GOT3 (cell line): ENCODE results near the gene CGB8.
"Not testable (repeated sequence)": the region's sequence is repeated elsewhere in the genome, so short reads cannot be mapped to it uniquely, and the experiment has no call there.

Experiments
- DNase-seq: peaks from one replicate; lab custom pipeline; 2025; ENCODE audit warnings: mixed read lengths; lab: John Stamatoyannopoulos, UW

Gene CGB8

DNA sequence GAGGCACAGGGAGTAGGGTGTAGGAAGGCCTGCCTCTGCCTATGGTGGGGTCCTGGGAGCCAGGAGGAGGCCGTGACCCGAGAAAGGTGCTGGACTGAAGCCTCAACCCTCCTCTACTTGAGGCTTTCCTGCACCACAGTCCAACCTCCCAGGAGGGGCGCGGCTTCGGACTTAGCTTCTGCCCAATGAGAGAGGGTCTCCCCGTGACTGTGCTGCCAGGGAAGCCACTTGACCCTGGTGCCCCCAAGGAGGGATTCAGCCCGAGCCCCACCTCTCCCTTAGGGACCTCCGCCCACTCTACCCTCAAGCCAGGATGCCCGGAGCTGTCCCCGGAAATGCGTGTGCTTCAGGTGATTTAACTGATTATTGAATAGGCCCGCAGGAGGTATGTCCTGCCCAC is at the start of gene CGB8:
Gene CGB8, minus strand, starts transcription at position 101 of the 400 bp plus-strand sequence. CDS start 372 bp downstream, outside the sequence.
- DNase-seq: not testable (repeated sequence)

DNA sequence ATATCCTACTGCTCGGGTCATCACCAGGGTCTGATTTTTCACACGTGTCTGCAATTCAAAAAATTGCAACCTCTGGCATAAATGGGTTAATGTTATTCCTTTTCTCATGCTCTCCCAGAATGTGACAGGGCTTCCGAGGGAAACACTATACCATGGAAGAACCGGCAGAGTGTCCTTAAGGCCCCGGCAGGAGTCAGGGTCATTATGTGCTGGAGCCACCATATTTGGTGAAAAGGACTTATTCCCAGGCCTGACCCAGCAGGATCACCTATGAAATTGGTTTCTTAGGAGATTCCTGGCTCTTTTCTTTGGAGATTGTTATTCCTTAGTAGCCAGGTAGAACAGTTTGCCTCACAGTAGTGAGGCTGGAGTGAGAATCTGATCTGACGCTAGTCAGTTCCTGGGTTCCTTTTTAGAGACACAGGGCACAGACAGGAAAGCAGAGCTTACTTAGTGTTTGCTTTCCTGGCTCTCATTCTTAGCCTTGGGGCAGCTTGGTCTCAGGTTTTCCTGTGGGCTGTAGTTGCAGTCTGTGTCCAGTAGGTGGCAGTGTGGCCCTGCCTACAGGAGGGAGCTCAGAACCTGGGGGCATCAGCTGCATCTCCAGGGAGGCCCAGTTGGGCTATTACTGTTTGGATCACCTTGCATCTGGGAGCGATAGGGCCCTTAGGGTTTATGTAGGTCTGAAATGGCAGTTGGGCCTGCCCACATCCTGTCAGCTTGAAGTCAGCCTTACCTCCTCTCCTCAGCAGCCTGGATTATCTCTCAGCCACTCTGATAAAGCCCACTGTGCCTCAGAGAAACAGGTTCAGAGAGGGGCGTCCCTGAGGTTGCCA is 48.8 kb upstream of the CGB8 start:
- DNase-seq: peak; percentile 14

DNA sequence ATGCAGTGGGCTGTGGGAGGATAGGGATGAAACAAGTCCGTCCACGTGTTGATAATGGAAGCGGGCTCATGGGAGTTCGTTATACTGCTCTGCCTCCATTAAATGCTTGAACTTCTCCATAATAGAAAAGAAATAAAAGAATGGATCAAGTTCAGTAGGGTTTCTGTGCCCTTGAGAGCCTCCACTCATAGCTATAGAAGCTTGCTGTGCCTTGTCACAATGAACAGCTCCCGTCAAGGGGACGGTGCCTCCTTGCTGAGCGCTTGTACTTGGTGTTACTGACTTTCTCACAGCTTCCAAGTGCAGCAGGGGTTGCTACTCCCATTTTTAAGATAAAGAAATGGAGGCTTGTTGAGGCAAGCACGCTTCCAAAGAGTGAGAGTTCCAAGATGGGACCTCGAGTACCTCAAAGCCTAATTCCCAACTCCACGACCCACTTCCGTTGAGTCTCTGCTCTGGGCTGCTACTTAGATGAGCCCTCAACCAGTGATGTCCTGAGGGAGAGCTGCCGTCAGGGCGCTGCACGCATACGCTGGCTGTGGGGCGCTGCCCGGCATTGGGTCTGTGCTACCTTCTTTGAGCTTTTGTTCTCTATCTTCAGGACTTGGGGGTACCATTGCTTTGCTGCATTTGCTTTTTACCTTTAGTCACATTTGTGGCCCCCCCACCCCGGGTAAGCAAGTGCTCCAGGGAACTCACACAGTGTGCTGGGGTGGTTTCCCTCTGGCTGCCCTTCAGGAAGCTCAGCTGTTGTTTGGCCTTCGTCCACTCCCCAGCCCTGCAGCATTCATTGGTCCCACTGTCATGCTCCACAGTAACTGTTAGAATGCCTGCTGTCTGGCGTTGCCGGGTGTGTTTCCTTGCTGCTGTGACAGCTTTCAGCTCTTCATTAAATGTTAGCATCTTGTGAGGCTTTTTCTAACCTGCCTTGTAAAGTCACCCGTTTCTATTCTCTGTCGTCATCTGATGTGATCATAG is 45.9 kb upstream of the CGB8 start:
- no peak for DNase-seq

DNA sequence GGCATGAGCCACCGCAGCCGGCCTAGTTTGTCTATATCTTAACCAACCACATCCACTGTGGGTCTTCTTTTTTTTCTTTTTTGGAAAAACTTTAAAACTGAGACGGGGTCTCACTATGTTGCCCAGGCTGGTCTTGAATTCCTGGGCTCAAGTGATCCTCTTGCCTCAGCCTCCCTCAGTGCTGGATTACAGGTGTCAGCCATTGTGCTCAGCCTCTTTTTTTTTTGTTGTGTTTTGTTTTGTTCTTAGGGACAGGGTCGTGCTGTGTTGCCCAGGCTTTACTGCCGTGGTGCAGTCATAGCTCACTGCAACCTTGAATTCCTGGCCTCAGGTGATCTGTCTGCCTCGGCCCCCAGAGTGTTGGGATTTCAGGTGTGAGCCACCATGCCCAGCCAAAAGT is 43.8 kb upstream of the CGB8 start:
- no peak for DNase-seq

DNA sequence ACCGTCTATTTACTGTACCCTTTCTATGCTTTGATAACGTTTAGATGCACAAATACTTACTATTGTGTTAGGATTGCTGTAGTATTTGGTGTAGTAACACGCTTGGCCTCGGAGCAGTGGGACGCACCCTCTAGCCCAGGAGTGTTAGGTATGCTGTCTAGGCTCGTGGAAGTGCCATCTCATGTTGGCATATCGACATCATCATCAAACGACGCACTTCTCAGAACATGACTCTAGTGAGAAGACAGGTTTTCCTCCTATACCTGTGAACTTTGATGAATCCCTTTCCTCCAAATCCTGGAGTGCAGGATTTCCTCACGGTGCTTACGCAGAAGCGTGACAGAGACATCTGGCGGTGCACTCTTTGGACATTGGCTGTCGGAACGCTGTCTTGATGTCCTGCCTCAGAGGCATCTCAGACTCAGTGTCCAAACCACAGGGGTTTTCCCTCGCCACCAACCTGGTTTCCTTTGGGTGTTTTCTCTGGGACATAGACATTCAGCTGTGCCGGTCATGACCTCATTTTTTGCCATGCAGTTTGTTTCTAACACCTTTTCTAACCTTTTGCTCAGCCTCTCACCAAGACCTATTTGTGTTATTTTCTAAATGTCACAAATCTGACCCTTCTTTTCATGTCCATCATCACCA is 42.6 kb upstream of the CGB8 start:
- no peak for DNase-seq

- no peak for DNase-seq
Observed at GRCh38 chr19:49086296-49086695, 37.4 kb upstream of the CGB8 start.

DNA sequence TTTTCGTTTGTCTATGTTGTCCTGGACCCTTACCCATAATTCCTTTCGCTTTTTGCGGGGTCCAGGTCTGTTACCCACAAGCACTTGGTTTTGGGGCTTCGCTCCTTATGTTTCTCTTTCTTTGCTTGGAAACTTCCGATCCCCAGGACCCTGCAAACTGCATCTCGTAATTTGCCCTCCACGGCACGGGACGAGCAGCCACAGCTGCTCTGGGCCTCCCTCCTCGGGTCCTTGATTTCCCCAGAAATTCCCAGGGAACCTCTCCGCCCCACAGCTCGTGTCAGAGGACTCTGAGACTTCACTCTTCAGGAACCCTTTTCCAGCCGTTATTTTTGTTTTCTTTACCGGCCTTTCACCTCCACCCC is 36.9 kb upstream of the CGB8 start:
- DNase-seq: no peak

- DNase-seq: peak; percentile 98
Observed at GRCh38 chr19:49085020-49085867, 36.3 kb upstream of the CGB8 start, which contains the start of gene SNRNP70. TSS of gene SNRNP70 (plus strand) at chr19:49085451. CDS start at chr19:49086415, 964 bp downstream.

- no peak for DNase-seq
Observed at GRCh38 chr19:49084206-49085019, 35.5 kb upstream of the CGB8 start.

GRCh38 chr19:49081273-49081672 is 32.4 kb upstream of the CGB8 start:
- no peak for DNase-seq

DNA sequence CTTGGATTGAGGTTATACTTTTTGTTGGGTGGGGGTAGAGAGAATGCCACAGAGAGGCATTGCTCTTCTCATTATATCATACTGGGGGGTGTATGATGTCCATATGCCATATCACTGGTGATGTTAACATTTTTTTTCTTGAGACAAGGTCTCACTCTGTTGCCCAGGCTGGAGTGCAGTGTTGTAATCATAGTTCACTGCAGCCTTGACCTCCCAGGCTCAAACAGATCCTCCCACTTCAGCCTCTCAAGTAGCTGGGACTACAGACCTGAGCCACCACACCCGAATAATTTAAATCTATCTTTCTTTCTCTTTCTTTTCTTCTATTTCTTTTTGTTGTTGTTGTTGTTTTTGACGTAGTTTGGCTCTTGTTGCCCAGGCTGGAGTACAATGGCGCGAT is 31.5 kb upstream of the CGB8 start:
- DNase-seq: no peak

GRCh38 chr19:49074869-49075268 is 26.0 kb upstream of the CGB8 start:
- not testable (repeated sequence) for DNase-seq

DNA sequence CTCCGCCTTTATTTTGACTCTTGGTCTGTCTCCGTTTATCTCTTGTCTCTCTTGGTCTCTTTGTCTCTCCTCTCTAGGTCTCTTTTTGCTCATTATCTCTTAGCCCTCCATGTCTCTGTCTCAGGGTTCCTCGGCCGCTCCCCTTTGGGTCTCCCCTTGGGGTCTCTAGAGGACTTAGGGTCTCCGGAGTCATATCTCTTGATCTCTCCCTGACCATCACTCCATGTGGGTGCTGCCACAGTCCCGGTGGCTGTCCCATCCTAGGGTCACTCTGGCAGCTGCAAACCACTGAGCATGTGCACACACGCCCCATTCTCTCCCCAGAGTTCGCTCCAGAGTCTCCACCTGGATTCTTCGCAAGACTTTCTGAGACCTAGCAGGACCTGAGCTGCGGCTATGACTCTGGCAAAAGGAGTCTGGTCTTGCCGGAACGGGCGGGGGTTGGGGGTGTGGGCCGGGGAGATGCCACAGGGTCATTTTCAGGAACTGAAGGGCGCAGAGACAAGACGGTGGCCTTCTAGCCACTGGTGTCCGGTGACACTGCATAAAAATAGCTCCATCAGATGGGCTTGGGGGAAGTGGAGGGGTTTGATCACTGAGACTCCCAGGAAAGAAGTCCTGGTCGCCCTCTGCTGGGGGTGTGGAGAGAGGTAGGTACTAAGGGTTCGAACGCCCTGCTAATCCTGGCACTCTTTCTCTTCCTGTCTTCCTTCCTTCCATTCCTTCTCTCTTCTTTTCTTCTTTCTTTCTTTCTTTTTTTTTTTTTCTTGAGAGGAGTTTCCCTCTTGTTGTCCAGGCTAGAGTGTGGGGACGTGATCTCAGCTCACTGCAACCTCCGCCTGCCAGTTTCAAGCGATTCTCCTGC is 24.8 kb upstream of the CGB8 start:
- no peak for DNase-seq

- DNase-seq: no peak
Observed at GRCh38 chr19:49071860-49072547, 23.1 kb upstream of the CGB8 start.

GRCh38 chr19:49070416-49070815 is 21.5 kb upstream of the CGB8 start:
- no peak for DNase-seq

GRCh38 chr19:49069026-49069425 is 20.1 kb upstream of the CGB8 start:
- no peak for DNase-seq

DNA sequence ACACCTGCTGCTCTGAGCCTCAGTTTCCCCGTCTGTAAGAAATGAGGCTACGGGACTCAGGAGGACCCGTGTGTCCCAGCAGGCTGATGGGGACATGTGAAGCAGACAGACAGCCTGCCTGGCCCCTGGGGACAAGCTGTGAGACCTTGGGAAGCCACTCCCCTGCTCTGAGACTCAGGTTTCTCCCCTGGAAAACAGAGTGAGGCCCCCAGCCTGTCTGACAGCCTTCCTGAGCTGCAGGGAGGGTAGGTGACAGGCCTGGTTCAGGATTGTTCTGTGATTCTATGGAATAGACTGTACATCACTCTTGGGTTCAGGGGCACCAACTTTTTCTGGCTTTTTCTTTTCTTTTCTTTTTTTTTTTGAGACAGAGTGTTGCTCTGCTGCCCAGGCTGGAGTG is 18.6 kb upstream of the CGB8 start:
- DNase-seq: no peak

DNA sequence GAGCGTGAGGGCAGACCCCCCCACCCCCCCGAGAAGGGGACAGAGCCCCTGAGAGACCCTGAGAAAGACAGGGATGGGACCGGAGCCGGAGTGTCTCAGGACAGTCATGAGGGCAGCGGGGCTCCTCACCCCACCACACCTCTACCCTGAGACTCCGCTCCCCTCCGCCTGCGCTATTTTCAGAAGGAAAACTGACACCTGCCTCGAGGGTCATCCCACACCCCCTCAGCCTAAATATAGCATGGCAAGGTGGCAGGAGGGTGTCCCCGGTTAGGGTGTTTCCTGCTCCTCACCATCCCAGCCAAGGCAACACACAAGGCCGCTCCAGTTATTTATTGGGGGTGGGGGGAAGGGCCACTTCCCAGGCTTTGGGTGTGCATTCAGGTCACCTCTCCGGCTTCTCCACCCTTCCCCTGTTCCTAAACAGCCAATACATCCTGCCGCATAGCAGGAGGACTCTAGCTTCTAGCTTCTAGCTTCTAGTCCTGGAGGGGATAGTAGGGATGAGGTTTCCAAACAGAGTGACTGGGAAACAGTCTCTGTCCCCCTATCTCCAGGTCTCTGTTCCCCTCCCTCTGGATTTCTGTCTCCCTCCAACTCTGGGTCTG is 17.1 kb upstream of the CGB8 start:
- DNase-seq: no peak
